ENCODE data around the gene TPSAB1. TPM values are rescaled to one million over a fixed set of nuclear protein-coding genes. Genes with fewer than 3 reads are reported as not detected.
A peak's percentile ranks its signal among the peaks of the same experiment; 100 is the strongest.
"Not testable (repeated sequence)": the region's sequence is repeated elsewhere in the genome, so short reads cannot be mapped to it uniquely, and the experiment has no call there.

TPSAB1 gene
- total and polyA plus RNA-seq, 4 donors: 0.23 to 10.8 (median 1.2) TPM

- DNase-seq (ENCODE audit: low spot score); H3K4me1 ChIP-seq (ENCODE audit: control insufficient read depth in 4 of 4, insufficient read depth in 4 of 4, low read length in 3 of 4); H3K27me3 ChIP-seq (ENCODE audit: control insufficient read depth in 4 of 4, insufficient read depth in 4 of 4, low read length in 3 of 4); H3K4me3 ChIP-seq (ENCODE audit: low read depth in 1 of 3, low read length in 3 of 3); H3K9ac ChIP-seq (ENCODE audit: low read depth in 1 of 2, low read length in 2 of 2); H3K9me3 ChIP-seq (ENCODE audit: control insufficient read depth in 4 of 4, low read length in 3 of 4); H3K27ac ChIP-seq (ENCODE audit: low read depth in 1 of 2, low read length in 2 of 2); H3K36me3 ChIP-seq (ENCODE audit: control insufficient read depth in 4 of 4, insufficient read depth in 3 of 4, low read depth in 1 of 4, low read length in 3 of 4): not testable (repeated sequence)
- TF ChIP-seq RXRA (IDR thresholded peaks at IDR 0.05): peak in 1 of 2 donors; percentile 50
- WGBS: 45% methylated on average over 24 of the region's 24 CpGs
Measured at GRCh38 chr16:1225728-1226311, 14.7 kb upstream of the TPSAB1 start.

GRCh38 chr16:1226692-1227091 is 13.8 kb upstream of the TPSAB1 start:
- not testable (repeated sequence) for H3K27me3 ChIP-seq (ENCODE audit: control insufficient read depth in 4 of 4, insufficient read depth in 4 of 4, low read length in 3 of 4); H3K36me3 ChIP-seq (ENCODE audit: control insufficient read depth in 4 of 4, insufficient read depth in 3 of 4, low read depth in 1 of 4, low read length in 3 of 4); DNase-seq (ENCODE audit: low spot score); H3K9me3 ChIP-seq (ENCODE audit: control insufficient read depth in 4 of 4, low read length in 3 of 4); H3K4me3 ChIP-seq (ENCODE audit: low read depth in 1 of 3, low read length in 3 of 3); H3K4me1 ChIP-seq (ENCODE audit: control insufficient read depth in 4 of 4, insufficient read depth in 4 of 4, low read length in 3 of 4); H3K27ac ChIP-seq (ENCODE audit: low read depth in 1 of 2, low read length in 2 of 2); H3K9ac ChIP-seq (ENCODE audit: low read depth in 1 of 2, low read length in 2 of 2)
- 34% methylated on average over 13 of the region's 14 CpGs for WGBS

- not testable (repeated sequence) for H3K9ac ChIP-seq (ENCODE audit: low read depth in 1 of 2, low read length in 2 of 2); H3K4me3 ChIP-seq (ENCODE audit: low read depth in 1 of 3, low read length in 3 of 3); H3K9me3 ChIP-seq (ENCODE audit: control insufficient read depth in 4 of 4, low read length in 3 of 4); H3K27me3 ChIP-seq (ENCODE audit: control insufficient read depth in 4 of 4, insufficient read depth in 4 of 4, low read length in 3 of 4); DNase-seq (ENCODE audit: low spot score); H3K4me1 ChIP-seq (ENCODE audit: control insufficient read depth in 4 of 4, insufficient read depth in 4 of 4, low read length in 3 of 4); H3K36me3 ChIP-seq (ENCODE audit: control insufficient read depth in 4 of 4, insufficient read depth in 3 of 4, low read depth in 1 of 4, low read length in 3 of 4); H3K27ac ChIP-seq (ENCODE audit: low read depth in 1 of 2, low read length in 2 of 2)
- 76% methylated on average over 7 of the region's 7 CpGs for WGBS
Measured at GRCh38 chr16:1228227-1228626, 12.3 kb upstream of the TPSAB1 start.

- H3K9ac ChIP-seq (ENCODE audit: low read depth in 1 of 2, low read length in 2 of 2); DNase-seq (ENCODE audit: low spot score); H3K27me3 ChIP-seq (ENCODE audit: control insufficient read depth in 4 of 4, insufficient read depth in 4 of 4, low read length in 3 of 4); H3K4me1 ChIP-seq (ENCODE audit: control insufficient read depth in 4 of 4, insufficient read depth in 4 of 4, low read length in 3 of 4); H3K9me3 ChIP-seq (ENCODE audit: control insufficient read depth in 4 of 4, low read length in 3 of 4); H3K36me3 ChIP-seq (ENCODE audit: control insufficient read depth in 4 of 4, insufficient read depth in 3 of 4, low read depth in 1 of 4, low read length in 3 of 4); H3K4me3 ChIP-seq (ENCODE audit: low read depth in 1 of 3, low read length in 3 of 3); H3K27ac ChIP-seq (ENCODE audit: low read depth in 1 of 2, low read length in 2 of 2): not testable (repeated sequence)
- 76% methylated on average over 9 of the region's 13 CpGs for WGBS
Measured at GRCh38 chr16:1229476-1229875, 11.0 kb upstream of the TPSAB1 start.

- WGBS: 100% methylated on average over 1 of the region's 11 CpGs
- H3K9me3 ChIP-seq (ENCODE audit: control insufficient read depth in 4 of 4, low read length in 3 of 4); H3K4me3 ChIP-seq (ENCODE audit: low read depth in 1 of 3, low read length in 3 of 3); H3K4me1 ChIP-seq (ENCODE audit: control insufficient read depth in 4 of 4, insufficient read depth in 4 of 4, low read length in 3 of 4); H3K27me3 ChIP-seq (ENCODE audit: control insufficient read depth in 4 of 4, insufficient read depth in 4 of 4, low read length in 3 of 4); H3K27ac ChIP-seq (ENCODE audit: low read depth in 1 of 2, low read length in 2 of 2); H3K9ac ChIP-seq (ENCODE audit: low read depth in 1 of 2, low read length in 2 of 2); H3K36me3 ChIP-seq (ENCODE audit: control insufficient read depth in 4 of 4, insufficient read depth in 3 of 4, low read depth in 1 of 4, low read length in 3 of 4); DNase-seq (ENCODE audit: low spot score): not testable (repeated sequence)
Measured at GRCh38 chr16:1230084-1230470, 10.4 kb upstream of the TPSAB1 start, which contains the start of gene TPSB2. TPSB2 (minus strand) TSS chr16:1230184; CDS start chr16:1229951, 233 bp downstream.

GRCh38 chr16:1230471-1231212 is 9.9 kb upstream of the TPSAB1 start:
- 84% methylated on average over 17 of the region's 17 CpGs for WGBS
- not testable (repeated sequence) for H3K9me3 ChIP-seq (ENCODE audit: control insufficient read depth in 4 of 4, low read length in 3 of 4); H3K27ac ChIP-seq (ENCODE audit: low read depth in 1 of 2, low read length in 2 of 2); H3K9ac ChIP-seq (ENCODE audit: low read depth in 1 of 2, low read length in 2 of 2); DNase-seq (ENCODE audit: low spot score); H3K27me3 ChIP-seq (ENCODE audit: control insufficient read depth in 4 of 4, insufficient read depth in 4 of 4, low read length in 3 of 4); H3K36me3 ChIP-seq (ENCODE audit: control insufficient read depth in 4 of 4, insufficient read depth in 3 of 4, low read depth in 1 of 4, low read length in 3 of 4); H3K4me1 ChIP-seq (ENCODE audit: control insufficient read depth in 4 of 4, insufficient read depth in 4 of 4, low read length in 3 of 4); H3K4me3 ChIP-seq (ENCODE audit: low read depth in 1 of 3, low read length in 3 of 3)

- not testable (repeated sequence) for H3K27me3 ChIP-seq (ENCODE audit: control insufficient read depth in 4 of 4, insufficient read depth in 4 of 4, low read length in 3 of 4); H3K4me3 ChIP-seq (ENCODE audit: low read depth in 1 of 3, low read length in 3 of 3); H3K9me3 ChIP-seq (ENCODE audit: control insufficient read depth in 4 of 4, low read length in 3 of 4); H3K27ac ChIP-seq (ENCODE audit: low read depth in 1 of 2, low read length in 2 of 2); H3K36me3 ChIP-seq (ENCODE audit: control insufficient read depth in 4 of 4, insufficient read depth in 3 of 4, low read depth in 1 of 4, low read length in 3 of 4); H3K9ac ChIP-seq (ENCODE audit: low read depth in 1 of 2, low read length in 2 of 2); DNase-seq (ENCODE audit: low spot score); H3K4me1 ChIP-seq (ENCODE audit: control insufficient read depth in 4 of 4, insufficient read depth in 4 of 4, low read length in 3 of 4)
- WGBS: 82% methylated on average over 7 of the region's 7 CpGs
Measured at GRCh38 chr16:1231301-1231700, 9.2 kb upstream of the TPSAB1 start.

- H3K9me3 ChIP-seq (ENCODE audit: control insufficient read depth in 4 of 4, low read length in 3 of 4); H3K27me3 ChIP-seq (ENCODE audit: control insufficient read depth in 4 of 4, insufficient read depth in 4 of 4, low read length in 3 of 4); H3K4me1 ChIP-seq (ENCODE audit: control insufficient read depth in 4 of 4, insufficient read depth in 4 of 4, low read length in 3 of 4); DNase-seq (ENCODE audit: low spot score); H3K9ac ChIP-seq (ENCODE audit: low read depth in 1 of 2, low read length in 2 of 2); H3K36me3 ChIP-seq (ENCODE audit: control insufficient read depth in 4 of 4, insufficient read depth in 3 of 4, low read depth in 1 of 4, low read length in 3 of 4); H3K4me3 ChIP-seq (ENCODE audit: low read depth in 1 of 3, low read length in 3 of 3); H3K27ac ChIP-seq (ENCODE audit: low read depth in 1 of 2, low read length in 2 of 2): not testable (repeated sequence)
- WGBS: no CpG with 5 or more reads among the region's 47 CpGs
Measured at GRCh38 chr16:1232049-1232748, 8.3 kb upstream of the TPSAB1 start.
